ENCODE data around the gene RDH5. TPM values are rescaled to one million over a fixed set of nuclear protein-coding genes. Genes with fewer than 3 reads are reported as not detected.

The RDH5 gene
- total RNA-seq, 2 donors from 2014 or later, result 4.1 to 7.4 TPM

DNA sequence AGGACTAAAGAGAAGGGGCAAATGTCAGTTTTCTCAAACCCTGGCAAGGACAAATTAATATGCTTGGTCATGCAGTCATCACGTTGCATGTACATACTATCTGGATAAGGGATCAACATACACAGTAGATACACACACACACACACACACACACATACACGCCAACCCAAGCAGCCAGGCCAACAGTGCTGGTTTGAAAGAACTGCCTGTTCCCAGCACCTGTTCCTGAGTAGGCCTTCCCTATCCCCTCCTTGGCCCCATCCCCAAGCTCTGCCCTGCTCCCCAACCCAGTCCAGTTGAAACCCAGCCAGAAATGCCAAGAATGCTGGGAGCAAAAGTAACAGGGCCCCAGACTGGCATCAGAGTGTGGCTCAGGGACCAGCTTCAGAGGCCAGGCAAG, 16.9 kb upstream of the RDH5 start:
- Mint-ChIP-seq H3K36me3 (ENCODE audit: low read depth) (peaks cover 10% of the 10 kb centered on the region), H3K27me3 (ENCODE audit: insufficient read depth) (peaks cover 21% of the 10 kb centered on the region), H3K4me3 (no peak overlapping the region), H3K27ac (no peak overlapping the region), H3K9me3 (no peaks in the 10 kb centered on the region), H3K4me1 (peaks cover 27% of the 10 kb centered on the region)
- Histone ChIP-seq H3K9ac (ENCODE audit: extremely low read depth, low read length, poor library complexity, severe bottlenecking) (no peak overlapping the region), H3K36me3 (ENCODE audit: control insufficient read depth, insufficient read depth, low read length) (no peaks in the 10 kb centered on the region), H3K4me3 (ENCODE audit: low read length) (no peak overlapping the region), H3K27me3 (ENCODE audit: control insufficient read depth, insufficient read depth, low read length, poor library complexity, severe bottlenecking) (peaks cover 5% of the 10 kb centered on the region), H3K4me1 (ENCODE audit: control insufficient read depth, insufficient read depth, low read length) (no peaks in the 10 kb centered on the region), H3K9me3 (ENCODE audit: control insufficient read depth, low read length) (no peaks in the 10 kb centered on the region), H3K27ac (ENCODE audit: low read depth, low read length) (no peak overlapping the region)
- no peak for TF ChIP-seq CTCF (conservative IDR thresholded peaks at IDR 0.05)
- no peak for DNase-seq
- 100% methylated on average over 1 to 2 of the region's 2 CpGs for WGBS, 2 experiments (ENCODE audit: insufficient coverage in 1 of 2, insufficient read length in 1 of 2)

DNA sequence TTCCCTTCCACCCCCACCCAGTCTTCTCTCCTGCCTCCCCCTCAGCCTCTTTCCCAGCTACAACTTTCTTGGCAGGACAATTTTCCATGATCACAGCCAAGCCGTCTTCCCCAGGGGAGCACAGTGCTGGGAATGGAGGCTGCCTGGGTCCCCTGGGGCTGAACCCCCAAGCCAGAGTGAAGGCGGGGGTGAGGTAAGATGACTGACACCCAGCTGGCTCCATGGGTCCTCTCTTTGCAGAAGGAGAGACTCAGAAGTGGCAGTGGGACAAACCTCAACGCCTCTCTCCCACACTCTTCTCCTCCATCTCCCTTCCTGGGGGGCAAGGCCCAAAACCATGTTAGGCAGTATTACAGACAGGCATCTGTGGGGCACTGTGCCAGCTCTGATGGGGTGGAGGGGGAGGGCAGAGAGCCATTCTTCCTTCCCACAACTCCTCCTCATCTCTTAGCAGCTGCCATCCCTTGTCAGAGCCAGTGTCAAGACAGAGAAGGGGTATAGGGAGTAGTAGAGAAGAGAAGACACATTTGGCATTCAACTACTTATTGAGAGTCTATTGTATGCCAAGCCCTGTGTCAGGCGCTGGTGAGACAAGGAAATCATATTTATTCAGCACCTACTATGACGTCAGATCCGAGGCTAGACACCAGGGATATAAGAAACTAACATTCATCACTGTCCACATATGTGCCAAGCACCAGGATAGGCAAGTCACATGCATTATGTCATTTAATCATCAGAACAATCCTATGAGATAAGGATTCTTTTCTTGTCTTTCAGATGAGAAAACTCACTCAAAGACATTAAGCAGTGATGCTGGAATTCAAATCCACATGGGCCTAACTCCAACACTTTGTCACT, 16.1 kb upstream of the RDH5 start:
- Mint-ChIP-seq H3K27ac (no peak overlapping the region), H3K4me1 (peaks cover 35% of the 10 kb centered on the region), H3K27me3 (ENCODE audit: insufficient read depth) (peaks cover 30% of the 10 kb centered on the region), H3K4me3 (no peak overlapping the region), H3K9me3 (no peaks in the 10 kb centered on the region), H3K36me3 (ENCODE audit: low read depth) (peaks cover 10% of the 10 kb centered on the region)
- peaks cover 13% of the 10 kb centered on the region for H3K27me3 ChIP-seq (ENCODE audit: control insufficient read depth, insufficient read depth, low read length, poor library complexity, severe bottlenecking)
- no peaks in the 10 kb centered on the region for H3K36me3 ChIP-seq (ENCODE audit: control insufficient read depth, insufficient read depth, low read length)
- H3K4me1 ChIP-seq (ENCODE audit: control insufficient read depth, insufficient read depth, low read length), result no peaks in the 10 kb centered on the region
- no peak overlapping the region for H3K4me3 ChIP-seq (ENCODE audit: low read length)
- no peak for DNase-seq
- 82 to 92% methylated on average over 5 to 6 of the region's 6 CpGs for WGBS, 2 experiments (ENCODE audit: insufficient coverage in 1 of 2, insufficient read length in 1 of 2)
- no peak for TF ChIP-seq CTCF (conservative IDR thresholded peaks at IDR 0.05)
- no peaks in the 10 kb centered on the region for H3K9me3 ChIP-seq (ENCODE audit: control insufficient read depth, low read length)
- no peak overlapping the region for H3K9ac ChIP-seq (ENCODE audit: extremely low read depth, low read length, poor library complexity, severe bottlenecking)
- no peak overlapping the region for H3K27ac ChIP-seq (ENCODE audit: low read depth, low read length)

DNA sequence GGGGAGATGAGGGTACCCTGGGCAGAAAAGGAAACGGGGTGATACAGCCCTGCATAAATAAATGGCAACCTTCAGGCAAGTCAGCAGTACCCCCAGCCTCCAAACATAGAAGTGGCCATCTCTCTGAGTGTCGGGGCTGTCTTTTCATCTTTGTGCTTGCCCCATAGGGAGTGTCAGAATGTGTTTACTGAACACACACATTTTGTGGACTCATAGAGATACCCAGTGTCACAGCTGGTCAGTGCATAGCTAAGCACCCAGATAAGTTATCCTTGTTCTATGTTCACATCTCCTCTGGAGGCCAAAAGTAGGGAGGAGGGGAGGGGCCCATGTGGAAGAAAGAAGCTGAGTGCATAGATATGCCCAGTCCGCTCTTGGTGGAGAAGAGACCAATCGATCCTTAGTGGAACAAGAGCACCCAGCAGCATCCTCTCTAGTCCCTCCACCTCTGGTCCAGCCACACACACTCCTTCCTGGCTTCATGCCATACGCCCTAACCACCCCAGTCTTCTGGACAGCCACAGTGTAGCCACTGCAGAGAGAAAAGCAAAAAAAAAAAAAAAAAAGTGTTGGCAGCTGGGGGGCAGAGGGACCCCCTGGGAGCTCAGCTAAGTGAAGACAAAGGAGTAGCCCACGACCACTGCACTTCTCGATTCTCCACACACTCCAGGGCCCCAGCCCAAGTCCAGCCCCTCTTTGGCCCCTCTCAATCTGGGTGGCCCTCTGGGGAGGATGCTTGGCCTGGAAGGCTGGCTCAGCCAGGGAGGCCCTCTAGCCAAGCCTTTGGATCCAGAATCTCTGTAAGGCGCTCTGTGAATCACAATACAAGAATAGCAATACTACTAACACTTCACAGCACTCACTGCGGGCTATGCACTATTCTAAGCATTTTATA, 15.1 kb upstream of the RDH5 start:
- DNase-seq, result no peak
- Histone ChIP-seq H3K27ac (ENCODE audit: low read depth, low read length) (no peak overlapping the region), H3K9me3 (ENCODE audit: control insufficient read depth, low read length) (no peaks in the 10 kb centered on the region), H3K36me3 (ENCODE audit: control insufficient read depth, insufficient read depth, low read length) (no peaks in the 10 kb centered on the region), H3K4me3 (ENCODE audit: low read length) (no peak overlapping the region), H3K4me1 (ENCODE audit: control insufficient read depth, insufficient read depth, low read length) (no peaks in the 10 kb centered on the region), H3K27me3 (ENCODE audit: control insufficient read depth, insufficient read depth, low read length, poor library complexity, severe bottlenecking) (peaks cover 23% of the 10 kb centered on the region), H3K9ac (ENCODE audit: extremely low read depth, low read length, poor library complexity, severe bottlenecking) (no peak overlapping the region)
- H3K4me3 Mint-ChIP-seq, result no peak overlapping the region
- H3K27me3 Mint-ChIP-seq (ENCODE audit: insufficient read depth), result peaks cover 39% of the 10 kb centered on the region
- no peak for TF ChIP-seq CTCF (conservative IDR thresholded peaks at IDR 0.05)
- peaks cover 10% of the 10 kb centered on the region for H3K36me3 Mint-ChIP-seq (ENCODE audit: low read depth)
- peaks cover 35% of the 10 kb centered on the region for H3K4me1 Mint-ChIP-seq
- H3K9me3 Mint-ChIP-seq, result no peaks in the 10 kb centered on the region
- 80 to 86% methylated on average over 1 to 9 of the region's 9 CpGs for WGBS, 2 experiments (ENCODE audit: insufficient coverage in 1 of 2, insufficient read length in 1 of 2)
- H3K27ac Mint-ChIP-seq, result no peak overlapping the region

All from endodermal cell (in vitro differentiated cells).